Activated CD8-positive, alpha-beta memory T cell treated with anti-CD3 and anti-CD28 coated beads for 4 hours (primary cell): ENCODE measurements around the gene CEP112.

Experiments
- DNase-seq, 2 donors: peaks; one replicate each; pipeline ENCODE4 v3.0.0-alpha.2; 2020; ENCODE audit warnings: low read depth in 2 of 2

The CEP112 gene

GRCh38 chr17:65595071-65595656, 596.8 kb downstream of the CEP112 start:
- no peak for DNase-seq

- DNase-seq, result no peak
These were observed 597.8 kb downstream of the CEP112 start for GRCh38 chr17:65593855-65594845.

- DNase-seq, result no peak
These were observed 598.7 kb downstream of the CEP112 start for GRCh38 chr17:65593092-65593854.

GRCh38 chr17:65592125-65592965, 599.6 kb downstream of the CEP112 start:
- DNase-seq, result no peak

GRCh38 chr17:65589321-65589720, 602.6 kb downstream of the CEP112 start:
- DNase-seq, result no peak

GRCh38 chr17:65588181-65588808, 603.6 kb downstream of the CEP112 start:
- DNase-seq, result no peak

- DNase-seq, result no peak
These were observed 604.3 kb downstream of the CEP112 start for GRCh38 chr17:65587534-65588180.

- no peak for DNase-seq
These were observed 605.0 kb downstream of the CEP112 start for GRCh38 chr17:65586899-65587298.
